ENCODE measurements around the gene CKLF.

- TF ChIP-seq POLR2A (IDR thresholded peaks at IDR 0.05; ENCODE audit: low read depth, low read length) (no peak), TAF1 (IDR thresholded peaks at IDR 0.05; ENCODE audit: low read depth, low read length) (no peak), POLR2AphosphoS5 (IDR thresholded peaks at IDR 0.05; ENCODE audit: low read depth, low read length) (no peak)
Measured at GRCh38 chr16:66563574-66564334, 11.4 kb downstream of the CKLF start.
